ENCODE results near the gene CACNA1E. TPM values are rescaled to one million over a fixed set of nuclear protein-coding genes. Genes with fewer than 3 reads are reported as not detected.

CACNA1E gene
- total and polyA plus RNA-seq, 10 donors = 0.02 to 6.1 (median 1.2) TPM

DNA sequence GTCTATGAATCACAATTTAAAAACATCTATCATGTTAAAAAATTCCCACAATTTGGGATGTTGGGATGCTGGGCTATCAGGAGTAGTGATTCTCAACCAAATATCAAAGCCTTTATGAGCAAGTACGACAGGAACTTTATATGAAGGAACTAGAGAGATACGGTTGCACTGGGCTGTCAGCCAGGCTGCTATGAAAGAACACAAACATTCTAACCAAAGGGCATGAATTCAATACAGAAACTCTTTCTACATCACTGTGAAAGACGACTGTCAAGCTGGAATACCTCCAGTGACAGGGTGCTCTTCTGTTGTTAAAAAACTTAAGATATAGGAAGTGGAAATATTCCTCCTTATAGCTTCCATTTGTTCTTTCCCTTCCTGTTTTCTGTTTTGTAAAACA is 9.8 kb downstream of the CACNA1E start:
- H3K27ac ChIP-seq = no peak overlapping the region
- no peak for TF ChIP-seq POLR2AphosphoS5 (IDR thresholded peaks at IDR 0.05)
- no peak for TF ChIP-seq POLR2A (IDR thresholded peaks at IDR 0.05)
- TF ChIP-seq, protein P1, sequence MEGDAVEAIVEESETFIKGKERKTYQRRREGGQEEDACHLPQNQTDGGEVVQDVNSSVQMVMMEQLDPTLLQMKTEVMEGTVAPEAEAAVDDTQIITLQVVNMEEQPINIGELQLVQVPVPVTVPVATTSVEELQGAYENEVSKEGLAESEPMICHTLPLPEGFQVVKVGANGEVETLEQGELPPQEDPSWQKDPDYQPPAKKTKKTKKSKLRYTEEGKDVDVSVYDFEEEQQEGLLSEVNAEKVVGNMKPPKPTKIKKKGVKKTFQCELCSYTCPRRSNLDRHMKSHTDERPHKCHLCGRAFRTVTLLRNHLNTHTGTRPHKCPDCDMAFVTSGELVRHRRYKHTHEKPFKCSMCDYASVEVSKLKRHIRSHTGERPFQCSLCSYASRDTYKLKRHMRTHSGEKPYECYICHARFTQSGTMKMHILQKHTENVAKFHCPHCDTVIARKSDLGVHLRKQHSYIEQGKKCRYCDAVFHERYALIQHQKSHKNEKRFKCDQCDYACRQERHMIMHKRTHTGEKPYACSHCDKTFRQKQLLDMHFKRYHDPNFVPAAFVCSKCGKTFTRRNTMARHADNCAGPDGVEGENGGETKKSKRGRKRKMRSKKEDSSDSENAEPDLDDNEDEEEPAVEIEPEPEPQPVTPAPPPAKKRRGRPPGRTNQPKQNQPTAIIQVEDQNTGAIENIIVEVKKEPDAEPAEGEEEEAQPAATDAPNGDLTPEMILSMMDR (IDR thresholded peaks at IDR 0.05 in 8 of 11, conservative IDR thresholded peaks at IDR 0.05 in 3 of 11) = no peak
- H3K9me3 ChIP-seq = no peaks in the 10 kb centered on the region
- WGBS, 5 donors = 56 to 64% (median 60%) methylated on average over 3 of the region's 3 CpGs
- DNase-seq = no peak
- H3K36me3 ChIP-seq = no peaks in the 10 kb centered on the region
- H3K4me1 ChIP-seq = no peaks in the 10 kb centered on the region
- intact Hi-C loops (cut with DNase I; ENCODE audit: low total_unique reads) = no loop called here
- H3K27me3 ChIP-seq (replicated peaks in 1 of 7) = peaks cover 0 to 53% (median 0%) of the 10 kb centered on the region in 7 donors
- no peak overlapping the region for H3K4me3 ChIP-seq

DNA sequence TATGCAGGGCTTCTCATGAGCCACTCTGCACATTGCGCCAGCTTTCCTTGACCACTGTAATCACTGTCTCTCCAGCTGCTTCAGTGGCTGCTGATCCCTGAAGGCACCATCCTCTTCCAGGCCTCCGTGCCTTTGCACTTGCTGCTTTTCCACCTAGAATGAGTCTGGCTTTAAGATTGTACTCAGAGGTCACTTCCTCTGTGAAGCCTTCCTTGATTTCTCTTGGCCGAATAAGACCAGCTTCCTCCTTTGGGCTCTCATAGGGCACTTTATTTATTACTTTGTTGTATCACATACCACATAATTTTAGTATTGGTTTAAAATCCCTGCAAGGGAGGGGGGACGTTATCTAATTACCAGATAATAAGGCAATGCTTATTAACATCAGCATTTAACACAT is 10.6 kb downstream of the CACNA1E start:
- Histone ChIP-seq H3K27ac (no peak overlapping the region), H3K27me3 (replicated peaks in 1 of 7) (peaks cover 0 to 46% (median 0%) of the 10 kb centered on the region in 7 donors), H3K4me3 (no peak overlapping the region), H3K4me1 (no peaks in the 10 kb centered on the region), H3K36me3 (no peaks in the 10 kb centered on the region), H3K9me3 (no peaks in the 10 kb centered on the region)
- 77 to 88% (median 79%) methylated on average over 4 of the region's 4 CpGs for WGBS, 5 donors
- TF ChIP-seq POLR2A (IDR thresholded peaks at IDR 0.05) (no peak), POLR2AphosphoS5 (IDR thresholded peaks at IDR 0.05) (no peak)
- TF ChIP-seq, protein P1 (IDR thresholded peaks at IDR 0.05 in 8 of 11, conservative IDR thresholded peaks at IDR 0.05 in 3 of 11) = no peak
- DNase-seq = no peak
- intact Hi-C loops (cut with DNase I; ENCODE audit: low total_unique reads) = no loop called here

DNA sequence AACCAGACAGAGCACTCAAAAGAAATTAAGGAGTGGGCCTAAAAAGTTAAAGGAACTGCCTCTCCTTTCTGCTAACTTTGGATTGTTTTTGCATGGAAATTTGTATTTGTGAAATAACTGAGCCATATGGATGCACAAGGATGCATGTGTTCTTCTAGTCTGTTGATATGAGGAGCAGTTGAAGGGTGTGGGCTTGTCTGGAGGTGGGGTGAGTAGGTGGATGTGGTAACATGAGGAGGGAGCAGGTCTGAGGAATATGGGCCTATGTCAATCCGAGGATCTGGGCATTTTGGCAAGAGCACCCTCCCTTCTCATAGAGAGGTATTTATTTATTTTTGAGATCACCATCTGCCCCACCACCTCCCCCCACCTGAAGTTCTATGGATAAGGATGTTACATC is 13.4 kb downstream of the CACNA1E start:
- H3K27me3 ChIP-seq (replicated peaks in 1 of 7) = peaks cover 0 to 17% (median 0%) of the 10 kb centered on the region in 7 donors
- no peaks in the 10 kb centered on the region for H3K9me3 ChIP-seq
- DNase-seq = no peak
- H3K4me1 ChIP-seq = no peaks in the 10 kb centered on the region
- intact Hi-C loops (cut with DNase I; ENCODE audit: low total_unique reads) = no loop called here
- no peaks in the 10 kb centered on the region for H3K36me3 ChIP-seq
- TF ChIP-seq, protein P1 (IDR thresholded peaks at IDR 0.05 in 8 of 11, conservative IDR thresholded peaks at IDR 0.05 in 3 of 11) = no peak
- TF ChIP-seq POLR2AphosphoS5 (IDR thresholded peaks at IDR 0.05) (no peak), POLR2A (IDR thresholded peaks at IDR 0.05) (no peak)
- WGBS, 5 donors = 50 to 67% (median 57%) methylated on average over 1 of the region's 1 CpG
- H3K27ac ChIP-seq = no peak overlapping the region
- no peak overlapping the region for H3K4me3 ChIP-seq

DNA sequence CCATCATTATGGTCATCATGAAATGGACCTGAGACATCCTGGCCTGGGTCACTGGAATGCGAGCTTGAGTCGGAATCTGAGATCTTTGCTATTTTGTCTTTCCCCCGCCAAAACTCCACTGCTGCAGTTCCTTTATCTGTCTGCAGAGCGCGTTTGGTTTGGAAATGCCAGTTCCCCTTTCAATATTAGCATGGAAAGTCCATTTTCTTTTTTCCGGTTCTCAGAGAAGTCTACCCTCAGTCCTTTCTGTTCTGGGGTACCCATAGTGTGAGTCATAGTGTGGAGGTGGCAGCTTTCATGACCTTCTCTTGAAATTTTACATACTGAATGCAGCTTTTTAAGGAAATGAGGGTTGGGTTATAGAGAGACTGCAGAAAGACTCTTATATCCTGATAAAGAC is 14.6 kb downstream of the CACNA1E start:
- intact Hi-C loops (cut with DNase I; ENCODE audit: low total_unique reads) = no loop called here
- no peaks in the 10 kb centered on the region for H3K9me3 ChIP-seq
- 53 to 70% (median 66%) methylated on average over 6 of the region's 6 CpGs for WGBS, 5 donors

More for the DNA sequence above, 14.6 kb downstream of the CACNA1E start:
- no peak for TF ChIP-seq POLR2AphosphoS5 (IDR thresholded peaks at IDR 0.05)
- TF ChIP-seq, protein P1 (IDR thresholded peaks at IDR 0.05 in 8 of 11, conservative IDR thresholded peaks at IDR 0.05 in 3 of 11) = peak in 2 of 11 experiments; percentile 7 to 16
- no peaks in the 10 kb centered on the region for H3K4me1 ChIP-seq
- H3K27ac ChIP-seq = no peak overlapping the region
- no peak overlapping the region for H3K4me3 ChIP-seq
- DNase-seq = no peak
- H3K27me3 ChIP-seq (replicated peaks in 1 of 7) = peaks cover 0 to 9% (median 0%) of the 10 kb centered on the region in 7 donors
- H3K36me3 ChIP-seq = no peaks in the 10 kb centered on the region

Data from spleen (tissue), 11 donors.